Caco-2 (cell line): Measurements from ENCODE around the gene SH2D2A. TPM values are rescaled to one million over a fixed set of nuclear protein-coding genes. Genes with fewer than 3 reads are reported as not detected.

ENCODE experiments used
- BruUV-seq: library from RNA; stranded (reverse); fragments of 400-500 nt; replicated peaks from 2 replicates; lab custom pipeline; 2021; lab: Mats Ljungman, UMichigan
- CTCF ChIA-PET: fragments of 300-600 bp; sonication (Branson Sonifier 250); formaldehyde crosslinking; loops from one replicate; lab custom pipeline; 2022; ENCODE audit warnings: antibody characterized with exemption; lab: Charles Lee
- POLR2A ChIA-PET: fragments of 300-600 bp; sonication (Branson Sonifier 250); formaldehyde crosslinking; loops from one replicate; lab custom pipeline; 2022; ENCODE audit warnings: antibody characterized with exemption; lab: Charles Lee
- DNase-seq, 2 experiments: peaks; one replicate each; pipeline versions ENCODE4 v3.0.0 to v3.0.0-alpha.2; 2020 to 2022
- H3K27me3 ChIP-seq: replicated peaks from 2 replicates; pipeline ENCODE4 v1.6.0; 2011; ENCODE audit warnings: low read length; ENCODE audit not compliant: control insufficient read depth, insufficient read depth
- H3K36me3 ChIP-seq: 2 replicates; pipeline ENCODE4 v1.5.1; 2011; ENCODE audit warnings: low read length; ENCODE audit not compliant: control insufficient read depth, insufficient read depth
- H3K4me1 ChIP-seq: fragments of 250-450 bp; sonication (Bioruptor Pico); 2 replicates; pipeline ENCODE4 v1.5.1; 2020; ENCODE audit warnings: mild to moderate bottlenecking
- H3K4me3 ChIP-seq: 2 replicates; pipeline ENCODE4 v1.5.1; 2011; ENCODE audit warnings: low read depth, mild to moderate bottlenecking, control low read depth, low read length
- H3K9me3 ChIP-seq: fragments of 250-450 bp; sonication (Bioruptor Pico); 2 replicates; pipeline ENCODE4 v1.5.1; 2020; ENCODE audit warnings: mild to moderate bottlenecking, moderate library complexity
- H3K27ac Mint-ChIP-seq: one replicate; pipeline ENCODE4 v1.8.0; 2022; ENCODE audit warnings: mixed read lengths; ENCODE audit not compliant: unreplicated experiment
- H3K27me3 Mint-ChIP-seq: one replicate; pipeline ENCODE4 v1.8.0; 2022; ENCODE audit warnings: mixed read lengths; ENCODE audit not compliant: insufficient read depth, unreplicated experiment
- H3K36me3 Mint-ChIP-seq: one replicate; pipeline ENCODE4 v1.8.0; 2022; ENCODE audit warnings: mild to moderate bottlenecking, mixed read lengths; ENCODE audit not compliant: insufficient read depth, unreplicated experiment
- H3K4me1 Mint-ChIP-seq: one replicate; pipeline ENCODE4 v1.8.0; 2022; ENCODE audit warnings: low read depth, mixed read lengths; ENCODE audit not compliant: unreplicated experiment
- H3K4me3 Mint-ChIP-seq: one replicate; pipeline ENCODE4 v1.8.0; 2022; ENCODE audit warnings: mild to moderate bottlenecking, moderate library complexity, mixed read lengths; ENCODE audit not compliant: unreplicated experiment
- H3K9me3 Mint-ChIP-seq: one replicate; pipeline ENCODE4 v1.8.0; 2022; ENCODE audit warnings: mixed read lengths; ENCODE audit not compliant: unreplicated experiment
- intact Hi-C: fragments of 100-400 bp; cut with micrococcal nuclease; formaldehyde crosslinking; loops from one replicate; pipeline ENCODE4 v1.10.0; 2022; ENCODE audit not compliant: unreplicated experiment
- total RNA-seq: library from RNA; stranded (reverse); gene quantifications from 2 replicates; pipeline ENCODE4 v1.2.3, GENCODE V29; 2022
- TF ChIP-seq, protein P1 (sequence below), 2 experiments: fragments of 200-600 bp in 1 of 2; IDR thresholded peaks; 1 replicate in 1 of 2; 2 replicates in 1 of 2; pipeline versions ENCODE4 v1.5.1 to v1.8.0; 2011 to 2022; ENCODE audit warnings: antibody characterized with exemption in 1 of 2, control low read depth in 1 of 2, inconsistent platforms in 1 of 2, low read depth in 1 of 2, low read length in 1 of 2, mild to moderate bottlenecking in 1 of 2, moderate library complexity in 1 of 2; ENCODE audit not compliant: insufficient read depth in 1 of 2, severe bottlenecking in 1 of 2, unreplicated experiment in 1 of 2

Gene SH2D2A
- total RNA-seq, 1 experiment from 2014 or later: 5.5 TPM

DNA sequence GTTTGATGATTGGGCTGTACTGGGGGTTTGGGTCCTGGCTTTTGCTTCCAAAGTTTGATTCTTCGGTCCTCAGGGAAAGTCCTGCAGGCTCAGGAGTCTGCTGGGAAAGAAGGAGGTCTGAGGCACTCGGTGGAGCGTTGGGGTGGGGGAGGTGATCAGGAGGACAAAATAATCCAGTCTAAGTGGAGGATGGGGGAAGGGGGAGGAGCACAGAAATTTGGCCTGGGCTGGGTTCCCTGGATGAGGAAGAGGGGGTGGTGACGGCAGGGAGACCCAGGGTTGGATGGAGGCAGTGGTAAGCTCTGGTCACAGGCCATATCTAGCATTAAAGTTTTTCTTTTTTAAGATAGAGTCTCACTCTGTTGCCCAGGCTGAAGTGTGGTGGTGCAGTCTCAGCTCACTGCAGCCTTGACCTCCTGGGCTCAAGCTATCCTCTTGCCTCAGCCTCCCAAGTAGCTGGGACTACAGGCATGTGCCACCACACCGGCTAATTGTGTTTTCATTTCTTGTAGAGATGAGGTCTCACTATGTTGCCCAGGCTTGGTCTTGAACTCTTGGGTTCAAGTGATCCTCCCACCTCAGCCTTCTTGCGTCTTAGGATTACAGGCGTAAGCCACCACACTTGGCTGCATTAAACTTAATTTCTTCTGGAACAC lies 6.8 kb downstream of the SH2D2A start:
- Mint-ChIP-seq H3K9me3 (no peaks in the 10 kb centered on the region), H3K27ac (no peak overlapping the region), H3K4me3 (no peak overlapping the region), H3K36me3 (peaks cover 5% of the 10 kb centered on the region), H3K4me1 (no peaks in the 10 kb centered on the region), H3K27me3 (no peaks in the 10 kb centered on the region)
- intact Hi-C loops: no loop called here
- ChIA-PET POLR2A (no interaction called here), CTCF (interaction anchor here (0.6 kb wide), 2 partner anchors 51 to 114 kb away, joined by 3 read pairs; no protein-coding TSS in a partner anchor)
- no peak for DNase-seq
- Histone ChIP-seq H3K4me1 (peaks cover 7% of the 10 kb centered on the region; the same call in 1 of the 2 replicates), H3K9me3 (no peaks in the 10 kb centered on the region), H3K4me3 (no peak overlapping the region), H3K27me3 (no peaks in the 10 kb centered on the region), H3K36me3 (no peaks in the 10 kb centered on the region)
- TF ChIP-seq, protein P1, sequence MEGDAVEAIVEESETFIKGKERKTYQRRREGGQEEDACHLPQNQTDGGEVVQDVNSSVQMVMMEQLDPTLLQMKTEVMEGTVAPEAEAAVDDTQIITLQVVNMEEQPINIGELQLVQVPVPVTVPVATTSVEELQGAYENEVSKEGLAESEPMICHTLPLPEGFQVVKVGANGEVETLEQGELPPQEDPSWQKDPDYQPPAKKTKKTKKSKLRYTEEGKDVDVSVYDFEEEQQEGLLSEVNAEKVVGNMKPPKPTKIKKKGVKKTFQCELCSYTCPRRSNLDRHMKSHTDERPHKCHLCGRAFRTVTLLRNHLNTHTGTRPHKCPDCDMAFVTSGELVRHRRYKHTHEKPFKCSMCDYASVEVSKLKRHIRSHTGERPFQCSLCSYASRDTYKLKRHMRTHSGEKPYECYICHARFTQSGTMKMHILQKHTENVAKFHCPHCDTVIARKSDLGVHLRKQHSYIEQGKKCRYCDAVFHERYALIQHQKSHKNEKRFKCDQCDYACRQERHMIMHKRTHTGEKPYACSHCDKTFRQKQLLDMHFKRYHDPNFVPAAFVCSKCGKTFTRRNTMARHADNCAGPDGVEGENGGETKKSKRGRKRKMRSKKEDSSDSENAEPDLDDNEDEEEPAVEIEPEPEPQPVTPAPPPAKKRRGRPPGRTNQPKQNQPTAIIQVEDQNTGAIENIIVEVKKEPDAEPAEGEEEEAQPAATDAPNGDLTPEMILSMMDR (IDR thresholded peaks at IDR 0.05; ENCODE audit: insufficient read depth in 1 of 2, low read depth in 1 of 2, low read length in 1 of 2, severe bottlenecking in 1 of 2, unreplicated experiment in 1 of 2): no peak
- BruUV-seq: no TSS peak

DNA sequence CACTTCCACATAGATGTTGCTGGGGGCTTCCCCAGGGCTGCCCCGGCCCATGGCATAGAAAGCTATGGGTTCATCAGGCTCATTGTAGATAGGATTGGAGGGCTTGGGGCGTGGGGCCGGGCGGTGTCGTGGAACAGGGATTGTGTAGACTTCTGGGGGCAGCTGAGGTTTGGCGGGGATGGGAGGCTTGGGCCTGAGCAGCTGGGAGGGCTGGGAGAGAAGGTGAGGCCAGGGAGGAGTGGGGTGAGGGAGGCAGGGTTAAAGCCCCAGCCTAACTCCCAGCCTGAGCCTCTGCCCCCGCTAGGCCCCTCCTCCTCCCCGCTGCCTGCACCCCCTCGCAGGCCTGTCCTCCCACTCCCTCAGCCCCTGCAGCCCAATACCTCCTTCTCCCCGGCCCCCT lies 7.4 kb downstream of the SH2D2A start:
- intact Hi-C loops: no loop called here
- no peaks in the 10 kb centered on the region for H3K36me3 ChIP-seq
- H3K36me3 Mint-ChIP-seq: peaks cover 5% of the 10 kb centered on the region
- no peak overlapping the region for H3K27ac Mint-ChIP-seq
- H3K4me3 ChIP-seq: no peak overlapping the region
- DNase-seq: no peak
- BruUV-seq: no TSS peak
- no peaks in the 10 kb centered on the region for H3K27me3 ChIP-seq
- H3K9me3 ChIP-seq: no peaks in the 10 kb centered on the region
- H3K4me1 ChIP-seq: peaks cover 1% of the 10 kb centered on the region; the same call in 1 of the 2 replicates
- CTCF ChIA-PET: interaction anchor here (0.6 kb wide), 1 partner anchor 52 kb away, joined by 3 read pairs; no protein-coding TSS in a partner anchor
- POLR2A ChIA-PET: no interaction called here
- H3K4me3 Mint-ChIP-seq: no peak overlapping the region
- TF ChIP-seq, protein P1 (IDR thresholded peaks at IDR 0.05; ENCODE audit: insufficient read depth in 1 of 2, low read depth in 1 of 2, low read length in 1 of 2, severe bottlenecking in 1 of 2, unreplicated experiment in 1 of 2): no peak
- no peaks in the 10 kb centered on the region for H3K27me3 Mint-ChIP-seq
- no peaks in the 10 kb centered on the region for H3K9me3 Mint-ChIP-seq
- no peaks in the 10 kb centered on the region for H3K4me1 Mint-ChIP-seq

DNA sequence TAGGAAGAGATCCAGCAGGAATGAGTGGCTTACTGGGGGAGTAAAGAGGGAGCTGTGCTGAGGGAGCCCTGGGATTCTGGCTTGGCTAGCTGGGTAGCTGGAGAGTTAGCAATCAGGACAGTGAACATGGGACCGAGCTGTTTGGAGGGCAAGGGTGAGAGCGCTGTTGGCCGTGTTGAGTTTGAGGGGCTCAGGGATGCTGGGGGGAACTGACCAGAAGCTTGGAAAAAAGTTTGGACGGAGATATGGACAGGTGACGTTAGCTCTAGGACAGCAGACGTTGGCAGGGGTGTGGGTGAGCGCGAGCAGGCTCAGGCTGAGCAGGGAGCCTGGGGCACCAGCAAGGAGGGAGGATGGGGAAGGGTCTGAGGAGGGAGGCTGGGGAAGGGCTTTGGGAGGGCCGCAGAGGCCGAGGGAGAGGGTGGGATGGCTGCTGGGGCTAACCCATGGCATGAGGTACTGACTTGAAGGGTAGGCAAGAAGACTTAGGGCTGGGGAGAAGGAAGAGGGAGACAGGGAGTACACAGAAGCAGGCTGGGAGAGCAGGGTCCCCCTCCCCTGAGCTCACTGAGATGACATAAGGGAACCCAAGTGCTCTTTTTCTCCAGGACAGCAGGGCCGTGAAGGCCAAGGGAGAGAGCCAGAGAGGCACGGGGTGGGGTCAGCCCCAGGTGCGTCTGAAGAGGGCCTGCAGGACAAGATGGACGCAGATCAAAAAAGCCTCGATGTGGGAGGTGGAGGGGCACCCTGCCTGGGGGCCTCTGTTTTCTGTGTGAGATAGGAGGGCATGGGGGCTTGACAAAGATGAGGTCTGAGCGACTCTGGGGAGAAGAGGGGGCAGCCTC lies 8.2 kb downstream of the SH2D2A start:
- no peaks in the 10 kb centered on the region for H3K27me3 ChIP-seq
- no peaks in the 10 kb centered on the region for H3K4me1 ChIP-seq
- Mint-ChIP-seq H3K27ac (no peak overlapping the region), H3K4me1 (no peaks in the 10 kb centered on the region), H3K36me3 (peaks cover 5% of the 10 kb centered on the region), H3K4me3 (no peak overlapping the region), H3K9me3 (no peaks in the 10 kb centered on the region), H3K27me3 (no peaks in the 10 kb centered on the region)
- no TSS peak for BruUV-seq
- intact Hi-C loops: no loop called here
- TF ChIP-seq, protein P1 (IDR thresholded peaks at IDR 0.05; ENCODE audit: insufficient read depth in 1 of 2, low read depth in 1 of 2, low read length in 1 of 2, severe bottlenecking in 1 of 2, unreplicated experiment in 1 of 2): no peak
- ChIA-PET POLR2A (no interaction called here), CTCF (interaction anchor here (1.2 kb wide), 1 partner anchor 52 kb away, joined by 6 read pairs; the partner anchor contains the start of gene NTRK1)
- no peak overlapping the region for H3K4me3 ChIP-seq
- DNase-seq: no peak
- no peaks in the 10 kb centered on the region for H3K9me3 ChIP-seq
- no peaks in the 10 kb centered on the region for H3K36me3 ChIP-seq
